ENCODE measurements around the gene IRF2BP2.

Gene IRF2BP2

DNA sequence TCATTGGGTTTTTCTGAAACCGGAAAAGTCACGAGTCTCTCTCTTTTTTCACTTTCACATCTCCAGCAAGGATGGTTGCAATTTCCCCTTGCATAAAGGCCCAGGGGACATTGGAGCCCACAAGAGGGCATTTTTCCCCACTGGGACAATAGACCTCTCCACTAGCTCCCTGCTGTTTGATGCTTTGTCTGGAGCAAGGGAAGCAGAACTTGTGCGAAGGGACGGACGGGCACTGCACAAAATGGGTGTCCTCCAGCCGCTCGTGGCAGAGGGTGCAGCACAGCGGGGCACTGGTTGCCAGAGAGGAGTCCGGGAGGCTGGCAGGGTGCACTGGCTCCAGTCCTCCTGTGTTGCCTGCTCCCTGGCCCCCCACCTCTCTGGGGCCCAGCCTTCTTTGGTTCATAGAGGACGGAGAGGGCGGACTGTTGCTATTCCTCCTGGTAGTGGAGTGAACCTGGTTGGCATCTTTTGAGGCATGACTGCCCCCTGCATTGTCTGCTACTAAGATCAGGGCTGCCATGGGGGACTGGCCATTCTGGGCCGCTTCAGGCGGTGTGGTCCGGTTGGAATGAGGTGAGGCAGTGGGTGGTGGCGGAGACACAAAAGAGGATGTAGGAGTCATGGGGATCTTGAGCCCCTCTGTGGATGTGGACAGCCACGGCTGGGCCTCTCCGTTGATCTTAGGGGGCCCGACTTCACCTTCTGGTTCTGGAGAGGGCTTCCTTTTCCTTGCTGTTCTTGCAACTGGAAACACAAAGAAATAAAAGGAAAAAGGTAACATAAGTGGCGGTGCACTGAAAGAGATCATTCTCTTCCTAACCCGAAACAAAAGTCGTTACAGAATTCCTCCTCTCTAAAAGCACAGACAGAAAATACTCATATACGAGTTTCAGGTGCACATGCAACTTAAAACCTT, 2.6 kb downstream of the IRF2BP2 start:
- H3K27me3 ChIP-seq (replicated peaks; ENCODE audit: control insufficient read depth, insufficient read depth, low read length, poor library complexity, severe bottlenecking) = no peaks in the 10 kb centered on the region
- peak overlapping the region; percentile 98 for H3K27ac ChIP-seq (ENCODE audit: insufficient read depth, low read length, poor library complexity, severe bottlenecking)
- peak overlapping the region; percentile 65 for H3K4me3 ChIP-seq (ENCODE audit: insufficient read depth, low read depth, low read length, poor library complexity, severe bottlenecking)
- H3K4me1 ChIP-seq (ENCODE audit: control insufficient read depth, insufficient read depth, low read length, poor library complexity, severe bottlenecking) = peaks cover 42% of the 10 kb centered on the region
- H3K9me3 ChIP-seq (ENCODE audit: control insufficient read depth, low read length) = no peaks in the 10 kb centered on the region
- DNase-seq = peak in 1 of 3 donors; percentile 10
- H3K36me3 ChIP-seq (ENCODE audit: control insufficient read depth, insufficient read depth, low read length) = peaks cover 11% of the 10 kb centered on the region

DNA sequence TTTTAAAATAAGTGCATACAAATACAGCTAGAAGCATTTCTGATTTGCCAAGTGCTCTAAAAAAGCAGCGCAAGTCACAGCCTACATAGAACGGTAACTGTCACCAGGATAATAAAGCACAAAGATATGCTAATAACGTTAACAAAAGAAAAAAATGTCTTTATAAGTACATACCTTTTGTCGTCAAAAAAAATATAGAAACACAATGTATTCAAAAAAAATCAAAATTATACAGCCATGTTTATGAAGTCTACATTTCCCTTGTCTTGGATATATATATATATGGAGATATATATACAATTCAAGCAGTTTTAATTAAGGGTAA, 3.2 kb downstream of the IRF2BP2 start:
- peaks cover 40% of the 10 kb centered on the region for H3K4me1 ChIP-seq (ENCODE audit: control insufficient read depth, insufficient read depth, low read length, poor library complexity, severe bottlenecking)
- H3K36me3 ChIP-seq (ENCODE audit: control insufficient read depth, insufficient read depth, low read length) = peaks cover 11% of the 10 kb centered on the region

DNA sequence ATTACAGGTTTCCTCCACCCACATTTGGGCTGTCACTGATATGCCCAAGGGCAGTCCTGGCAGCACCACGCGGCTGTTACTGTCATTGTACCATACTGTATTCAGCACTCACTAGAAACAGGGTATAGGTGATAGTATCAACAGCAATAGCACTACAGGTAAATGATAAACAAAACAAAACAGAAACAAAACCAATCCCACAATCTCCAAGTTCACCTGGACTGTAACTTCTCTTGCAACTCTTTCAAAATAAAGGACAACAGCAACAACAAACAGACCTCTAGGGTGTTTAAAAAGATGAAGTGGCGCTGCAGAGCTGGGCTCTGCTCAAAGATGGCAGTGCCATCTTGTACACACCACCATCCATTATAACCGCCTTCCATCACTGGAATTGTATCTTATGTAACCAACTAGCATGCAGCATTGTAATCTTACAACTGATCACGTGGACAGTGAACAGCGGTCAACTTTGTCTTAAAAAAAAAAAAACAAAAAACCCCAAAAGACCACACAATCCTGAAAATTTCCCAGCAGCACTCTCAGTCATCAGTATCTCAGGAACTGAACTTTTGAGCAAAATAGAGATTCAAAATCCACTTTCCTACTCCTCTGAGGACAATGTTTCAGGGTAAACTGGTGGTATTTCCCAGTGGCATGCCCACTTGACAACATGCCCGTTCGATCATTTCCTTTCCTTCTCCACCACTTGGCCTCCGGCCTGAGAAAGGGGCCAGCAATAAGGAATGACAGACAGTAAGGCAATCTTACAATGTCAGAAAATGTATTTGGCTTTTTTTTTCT, 3.8 kb downstream of the IRF2BP2 start:
- Histone ChIP-seq H3K27ac (ENCODE audit: insufficient read depth, low read length, poor library complexity, severe bottlenecking) (peak overlapping the region; percentile 98), H3K4me1 (ENCODE audit: control insufficient read depth, insufficient read depth, low read length, poor library complexity, severe bottlenecking) (peaks cover 39% of the 10 kb centered on the region), H3K4me3 (ENCODE audit: insufficient read depth, low read depth, low read length, poor library complexity, severe bottlenecking) (peak overlapping the region; percentile 65), H3K27me3 (replicated peaks; ENCODE audit: control insufficient read depth, insufficient read depth, low read length, poor library complexity, severe bottlenecking) (no peaks in the 10 kb centered on the region), H3K9me3 (ENCODE audit: control insufficient read depth, low read length) (no peaks in the 10 kb centered on the region), H3K36me3 (ENCODE audit: control insufficient read depth, insufficient read depth, low read length) (peaks cover 11% of the 10 kb centered on the region)
- peak in 2 of 3 donors; percentile 25 to 34 for DNase-seq

More for the DNA sequence above, 3.2 kb downstream of the IRF2BP2 start:
- Histone ChIP-seq H3K4me3 (ENCODE audit: insufficient read depth, low read depth, low read length, poor library complexity, severe bottlenecking) (peak overlapping the region; percentile 65), H3K27me3 (replicated peaks; ENCODE audit: control insufficient read depth, insufficient read depth, low read length, poor library complexity, severe bottlenecking) (no peaks in the 10 kb centered on the region), H3K9me3 (ENCODE audit: control insufficient read depth, low read length) (no peaks in the 10 kb centered on the region), H3K27ac (ENCODE audit: insufficient read depth, low read length, poor library complexity, severe bottlenecking) (peak overlapping the region; percentile 98)
- no peak for DNase-seq

DNA sequence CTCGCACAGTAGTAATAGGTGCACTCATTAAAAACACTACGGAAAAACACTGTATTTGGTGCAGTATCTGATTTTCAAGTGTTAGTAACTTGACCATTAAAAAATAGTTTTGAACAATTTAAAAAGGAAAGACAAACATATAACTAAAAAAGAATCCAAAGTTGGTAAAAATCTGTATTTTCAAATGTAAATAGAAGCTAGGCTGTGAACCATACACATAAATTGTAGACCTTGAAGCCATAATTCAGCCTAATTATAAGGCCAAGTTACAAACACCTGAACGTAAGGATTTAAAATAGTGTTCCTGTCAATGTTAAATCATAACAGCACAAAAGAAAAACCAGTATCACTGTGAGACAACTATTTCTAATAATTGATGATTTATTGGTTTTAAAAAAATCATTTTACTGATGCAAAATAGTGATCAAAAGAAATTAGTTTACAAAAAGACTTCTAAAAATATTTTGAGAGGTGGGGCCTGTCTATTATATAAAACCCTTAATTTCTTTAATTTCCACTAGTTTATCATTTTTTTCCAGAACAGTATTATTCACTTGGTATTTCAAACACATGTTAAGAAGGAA, 4.5 kb downstream of the IRF2BP2 start:
- no peaks in the 10 kb centered on the region for H3K27me3 ChIP-seq (replicated peaks; ENCODE audit: control insufficient read depth, insufficient read depth, low read length, poor library complexity, severe bottlenecking)
- no peak for DNase-seq
- H3K36me3 ChIP-seq (ENCODE audit: control insufficient read depth, insufficient read depth, low read length) = peaks cover 11% of the 10 kb centered on the region
- no peaks in the 10 kb centered on the region for H3K9me3 ChIP-seq (ENCODE audit: control insufficient read depth, low read length)
- H3K4me3 ChIP-seq (ENCODE audit: insufficient read depth, low read depth, low read length, poor library complexity, severe bottlenecking) = peak overlapping the region; percentile 65
- peaks cover 43% of the 10 kb centered on the region for H3K4me1 ChIP-seq (ENCODE audit: control insufficient read depth, insufficient read depth, low read length, poor library complexity, severe bottlenecking)
- peak overlapping the region; percentile 98 for H3K27ac ChIP-seq (ENCODE audit: insufficient read depth, low read length, poor library complexity, severe bottlenecking)

DNA sequence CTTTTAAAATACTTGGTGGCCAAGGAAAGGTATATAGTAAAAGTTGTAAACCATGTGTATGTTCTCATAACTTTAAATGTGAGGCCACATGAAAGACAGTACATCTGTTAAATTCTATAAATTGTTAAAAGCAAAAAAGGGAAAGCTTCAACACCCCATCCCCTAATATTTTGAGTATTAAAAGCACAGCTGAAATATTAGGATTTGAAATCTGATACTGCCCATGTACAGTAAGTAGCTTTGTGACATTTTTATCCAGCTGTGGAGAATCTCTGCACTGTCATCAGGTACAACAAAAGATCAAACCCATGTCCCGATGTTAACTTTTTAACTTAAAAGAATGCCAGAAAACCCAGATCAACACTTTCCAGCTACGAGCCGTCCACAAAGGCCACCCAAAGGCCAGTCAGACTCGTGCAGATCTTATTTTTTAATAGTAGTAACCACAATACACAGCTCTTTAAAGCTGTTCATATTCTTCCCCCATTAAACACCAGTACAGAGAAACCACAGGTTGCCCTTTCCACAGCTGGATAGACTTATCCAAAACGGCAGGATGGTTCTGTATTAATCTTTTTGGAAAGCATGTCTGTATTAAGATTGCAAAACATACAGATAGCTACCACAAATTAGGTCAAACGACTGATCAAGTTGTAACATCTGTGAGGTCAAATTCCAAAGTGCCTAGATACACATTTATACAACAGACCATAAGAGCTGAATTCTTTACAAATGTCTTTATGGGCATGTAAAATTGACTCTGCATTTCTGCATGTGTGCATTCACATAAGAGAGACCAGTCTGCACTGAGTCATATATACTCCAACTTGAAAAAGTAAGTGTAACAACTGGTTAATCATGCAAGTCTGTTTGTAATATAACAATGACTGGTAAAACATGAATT, 5.2 kb downstream of the IRF2BP2 start:
- H3K27me3 ChIP-seq (replicated peaks; ENCODE audit: control insufficient read depth, insufficient read depth, low read length, poor library complexity, severe bottlenecking) = no peaks in the 10 kb centered on the region
- H3K27ac ChIP-seq (ENCODE audit: insufficient read depth, low read length, poor library complexity, severe bottlenecking) = peak overlapping the region; percentile 98
- H3K9me3 ChIP-seq (ENCODE audit: control insufficient read depth, low read length) = no peaks in the 10 kb centered on the region
- peaks cover 43% of the 10 kb centered on the region for H3K4me1 ChIP-seq (ENCODE audit: control insufficient read depth, insufficient read depth, low read length, poor library complexity, severe bottlenecking)
- no peak for DNase-seq
- H3K36me3 ChIP-seq (ENCODE audit: control insufficient read depth, insufficient read depth, low read length) = peaks cover 11% of the 10 kb centered on the region
- H3K4me3 ChIP-seq (ENCODE audit: insufficient read depth, low read depth, low read length, poor library complexity, severe bottlenecking) = peak overlapping the region; percentile 65

DNA sequence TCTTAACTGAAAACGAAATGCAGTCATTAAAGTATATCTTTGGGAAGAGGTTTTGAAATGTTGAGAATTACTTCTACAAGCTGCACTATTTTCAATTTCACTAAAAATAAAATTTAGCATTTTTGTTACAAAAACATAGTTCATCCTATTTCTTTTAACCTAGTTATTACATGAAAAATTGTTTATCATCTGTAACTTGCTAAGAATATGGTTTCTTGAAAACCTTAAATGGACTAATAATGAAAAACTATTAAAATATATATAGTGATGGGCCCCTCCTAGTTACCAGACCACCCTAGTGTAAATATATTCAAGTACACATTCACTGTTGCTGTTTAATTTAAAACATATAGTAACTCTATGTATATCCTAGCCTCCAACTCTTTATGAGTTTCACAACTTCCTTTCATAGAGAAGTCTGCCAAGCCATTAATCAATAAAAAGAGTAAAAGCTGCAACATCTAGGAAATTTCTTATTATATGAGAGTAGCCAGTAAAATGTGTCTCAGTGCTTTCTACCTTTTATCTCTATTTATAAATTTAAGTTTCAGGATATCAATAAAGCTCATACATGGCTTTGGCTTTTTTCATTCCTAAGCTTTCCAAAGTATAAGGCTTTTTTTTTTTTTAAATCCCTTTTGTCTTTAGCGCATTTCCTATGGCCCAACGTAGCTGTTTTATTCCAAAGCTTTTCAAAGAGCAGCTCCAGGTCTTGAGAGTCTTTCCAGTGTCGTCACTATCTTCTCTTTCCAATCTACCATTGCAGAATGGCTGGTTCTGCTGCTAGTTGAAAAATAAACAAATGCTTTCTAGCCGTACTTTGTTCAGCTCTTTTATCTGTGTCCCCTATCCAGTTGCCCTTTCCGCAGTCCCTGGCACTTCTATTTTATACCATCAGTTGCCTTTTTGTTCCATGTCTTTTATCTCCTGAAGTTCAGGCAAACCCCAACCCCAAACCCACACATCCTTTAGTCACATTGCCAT, 6.5 kb downstream of the IRF2BP2 start:
- peaks cover 11% of the 10 kb centered on the region for H3K36me3 ChIP-seq (ENCODE audit: control insufficient read depth, insufficient read depth, low read length)
- H3K4me3 ChIP-seq (ENCODE audit: insufficient read depth, low read depth, low read length, poor library complexity, severe bottlenecking) = peak overlapping the region; percentile 65
- DNase-seq = no peak
- H3K4me1 ChIP-seq (ENCODE audit: control insufficient read depth, insufficient read depth, low read length, poor library complexity, severe bottlenecking) = peaks cover 52% of the 10 kb centered on the region
- peak overlapping the region; percentile 98 for H3K27ac ChIP-seq (ENCODE audit: insufficient read depth, low read length, poor library complexity, severe bottlenecking)
- H3K27me3 ChIP-seq (replicated peaks; ENCODE audit: control insufficient read depth, insufficient read depth, low read length, poor library complexity, severe bottlenecking) = no peaks in the 10 kb centered on the region
- H3K9me3 ChIP-seq (ENCODE audit: control insufficient read depth, low read length) = no peaks in the 10 kb centered on the region

DNA sequence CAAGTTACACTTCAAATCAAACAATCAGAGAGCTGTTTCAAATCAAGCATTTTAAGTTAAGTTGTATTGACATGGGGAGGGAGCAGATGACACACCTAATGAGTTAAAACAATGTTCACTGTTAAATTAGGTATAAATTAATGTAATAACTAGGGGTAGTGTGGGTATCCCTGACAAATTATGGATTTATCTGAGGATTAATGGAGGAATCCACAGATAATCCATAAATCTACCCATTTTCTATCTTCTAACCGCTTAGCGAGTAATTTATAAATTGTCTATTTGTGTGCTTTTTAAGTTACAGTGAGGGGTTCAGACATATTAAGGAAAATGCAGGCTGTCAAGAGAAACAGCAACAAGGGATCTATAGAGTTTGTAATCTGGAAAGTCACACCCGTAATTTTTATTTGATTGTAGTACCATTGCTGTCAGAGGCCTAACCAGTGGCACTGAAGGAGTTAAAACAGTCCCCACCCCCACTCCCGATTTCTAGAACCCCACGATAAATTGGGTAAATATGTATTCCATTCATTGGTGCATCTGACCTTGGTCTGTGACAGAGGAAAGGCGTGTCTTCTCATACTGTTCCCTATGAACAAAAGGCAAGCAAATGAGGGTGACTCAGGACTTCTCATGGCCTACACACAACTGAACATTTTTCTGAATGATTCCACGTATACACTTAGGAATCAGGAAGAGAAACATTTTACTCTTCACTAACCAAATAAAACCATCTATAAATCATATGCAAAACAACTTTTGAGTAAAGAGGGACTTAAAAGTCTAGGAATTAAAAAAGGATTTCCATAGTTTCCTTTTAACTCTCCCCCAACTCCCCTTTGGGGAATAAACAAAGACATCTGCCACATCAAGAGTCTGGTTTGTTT, 7.4 kb downstream of the IRF2BP2 start:
- peak overlapping the region; percentile 98 for H3K27ac ChIP-seq (ENCODE audit: insufficient read depth, low read length, poor library complexity, severe bottlenecking)
- peak overlapping the region; percentile 65 for H3K4me3 ChIP-seq (ENCODE audit: insufficient read depth, low read depth, low read length, poor library complexity, severe bottlenecking)
- DNase-seq = no peak
- H3K9me3 ChIP-seq (ENCODE audit: control insufficient read depth, low read length) = no peaks in the 10 kb centered on the region
- H3K27me3 ChIP-seq (replicated peaks; ENCODE audit: control insufficient read depth, insufficient read depth, low read length, poor library complexity, severe bottlenecking) = no peaks in the 10 kb centered on the region
- peaks cover 11% of the 10 kb centered on the region for H3K36me3 ChIP-seq (ENCODE audit: control insufficient read depth, insufficient read depth, low read length)
- peaks cover 51% of the 10 kb centered on the region for H3K4me1 ChIP-seq (ENCODE audit: control insufficient read depth, insufficient read depth, low read length, poor library complexity, severe bottlenecking)

DNA sequence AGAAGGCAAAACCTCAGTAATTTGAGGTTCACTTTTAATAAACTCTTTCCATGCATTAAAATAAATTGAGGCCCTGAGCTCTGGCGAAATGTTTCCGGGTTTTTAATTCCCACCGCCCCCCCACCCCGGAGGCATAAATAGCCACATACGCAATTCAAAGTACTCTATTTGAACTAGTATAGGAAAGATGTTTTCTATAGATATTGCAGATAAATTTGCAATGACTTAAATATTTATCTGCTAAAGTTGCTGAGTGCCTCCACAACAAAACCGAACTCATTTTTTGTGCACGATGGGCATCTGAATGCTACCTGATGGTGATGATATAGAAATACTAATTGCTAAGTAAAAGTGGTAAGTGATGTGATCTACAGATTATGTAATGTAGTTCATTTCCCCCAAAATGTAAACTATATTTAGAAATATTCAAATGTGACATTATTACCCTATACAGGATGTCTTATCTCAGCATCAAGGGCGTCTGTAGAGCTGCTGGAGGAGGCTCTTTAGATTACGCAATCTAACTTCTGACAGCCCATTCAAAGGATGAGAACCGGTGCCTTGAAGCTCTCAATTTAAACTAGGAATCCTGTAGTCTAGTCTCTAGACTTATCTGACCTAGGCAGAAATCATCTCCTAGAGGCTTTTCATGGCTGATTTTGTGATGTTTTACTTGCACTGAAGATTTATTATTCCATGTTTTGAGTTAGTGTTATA, 8.5 kb downstream of the IRF2BP2 start:
- H3K4me1 ChIP-seq (ENCODE audit: control insufficient read depth, insufficient read depth, low read length, poor library complexity, severe bottlenecking) = peaks cover 41% of the 10 kb centered on the region
- H3K27me3 ChIP-seq (replicated peaks; ENCODE audit: control insufficient read depth, insufficient read depth, low read length, poor library complexity, severe bottlenecking) = no peaks in the 10 kb centered on the region
- peak; percentile 19 to 42 (median 21) for DNase-seq
- peak overlapping the region; percentile 98 for H3K27ac ChIP-seq (ENCODE audit: insufficient read depth, low read length, poor library complexity, severe bottlenecking)
- no peaks in the 10 kb centered on the region for H3K9me3 ChIP-seq (ENCODE audit: control insufficient read depth, low read length)
- H3K36me3 ChIP-seq (ENCODE audit: control insufficient read depth, insufficient read depth, low read length) = no peaks in the 10 kb centered on the region
- no peak overlapping the region for H3K4me3 ChIP-seq (ENCODE audit: insufficient read depth, low read depth, low read length, poor library complexity, severe bottlenecking)
